OCI-LY3 (cell line): ENCODE measurements around the gene CCDC102B.

ENCODE experiments used
- H2AFZ ChIP-seq: fragments of 200-600, 300-600 bp; shearing (Covaris generic); 2 replicates; pipeline ENCODE4 v1.6.0; 2014; ENCODE audit warnings: antibody characterized with exemption, low read depth, low read length
- H3K27ac ChIP-seq: fragments of 200-600, 300-600 bp; sonication (generic); 2 replicates; pipeline ENCODE4 v1.5.1; 2014; ENCODE audit warnings: mild to moderate bottlenecking, low read length, moderate library complexity, mixed read lengths
- H3K27me3 ChIP-seq: fragments of 200-600, 300-600 bp; sonication (generic); 2 replicates; pipeline ENCODE4 v1.6.1; 2014; ENCODE audit warnings: low read depth, low read length, mixed read lengths
- H3K36me3 ChIP-seq: fragments of 200-600, 300-600 bp; sonication (generic); replicated peaks from 2 replicates; pipeline ENCODE3; 2014; ENCODE audit warnings: low read depth, low read length, mixed read lengths
- H3K4me1 ChIP-seq: fragments of 300-600, 200-600 bp; sonication (generic); 2 replicates; pipeline ENCODE4 v1.6.1; 2014; ENCODE audit warnings: low read length, mixed read lengths
- H3K4me2 ChIP-seq: fragments of 200-600, 300-600 bp; sonication (generic); 2 replicates; pipeline ENCODE4 v1.6.1; 2014; ENCODE audit warnings: low read length, mixed read lengths
- H3K4me3 ChIP-seq: fragments of 300-600, 200-600 bp; sonication (generic); 2 replicates; pipeline ENCODE4 v1.5.1; 2014; ENCODE audit warnings: antibody characterized with exemption, mild to moderate bottlenecking, low read length, moderate library complexity
- H3K79me2 ChIP-seq: fragments of 300-600, 200-600 bp; shearing (Covaris generic); 2 replicates; pipeline ENCODE4 v1.6.1; 2014; ENCODE audit warnings: mild to moderate bottlenecking, low read length, mixed read lengths
- H3K9ac ChIP-seq: fragments of 300-600, 200-600 bp; shearing (Covaris generic); 2 replicates; pipeline ENCODE4 v1.6.0; 2014; ENCODE audit warnings: mild to moderate bottlenecking, low read length, moderate library complexity
- H3K9me3 ChIP-seq: fragments of 200-600, 300-600 bp; shearing (Covaris generic); 2 replicates; pipeline ENCODE4 v1.6.1; 2014; ENCODE audit warnings: low read length, mixed read lengths; ENCODE audit not compliant: insufficient read depth
- H4K20me1 ChIP-seq: fragments of 200-600, 300-600 bp; sonication (generic); 2 replicates; pipeline ENCODE4 v1.6.1; 2016; ENCODE audit warnings: low read length, mixed read lengths; ENCODE audit not compliant: insufficient read depth
- EZH2phosphoT487 ChIP-seq: fragments of 200-600 bp; shearing (Covaris generic); IDR thresholded peaks from 2 replicates; pipeline ENCODE4 v1.6.1; 2018; ENCODE audit warnings: antibody characterized with exemption, mixed run types, low read depth
- TF ChIP-seq, protein P1 (sequence below): fragments of 200-600, 300-600 bp; sonication (generic); IDR thresholded peaks from 2 replicates; pipeline ENCODE4 v1.5.1; 2014; ENCODE audit warnings: antibody characterized with exemption, low read length, low read depth

Gene CCDC102B

DNA sequence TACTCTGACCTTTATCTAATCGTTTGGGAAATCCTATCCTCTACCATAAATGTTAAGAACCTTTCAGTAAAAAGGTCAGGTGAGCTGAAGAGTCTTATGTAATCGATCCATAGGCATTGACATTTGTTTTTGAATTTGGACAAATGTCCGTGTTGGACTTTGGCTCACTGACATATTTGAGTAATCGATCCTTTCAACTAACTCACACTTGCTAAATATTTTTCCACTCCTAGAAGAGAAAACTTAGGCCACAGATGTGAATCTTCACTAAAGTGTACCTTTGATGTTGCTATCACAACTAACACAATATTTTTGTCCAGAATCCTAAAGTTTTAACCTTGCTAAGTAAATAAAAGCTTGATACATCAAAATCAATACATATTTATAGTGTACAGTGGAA is 89.5 kb downstream of the CCDC102B start:
- no peaks in the 10 kb centered on the region for H3K36me3 ChIP-seq
- TF ChIP-seq, protein P1, sequence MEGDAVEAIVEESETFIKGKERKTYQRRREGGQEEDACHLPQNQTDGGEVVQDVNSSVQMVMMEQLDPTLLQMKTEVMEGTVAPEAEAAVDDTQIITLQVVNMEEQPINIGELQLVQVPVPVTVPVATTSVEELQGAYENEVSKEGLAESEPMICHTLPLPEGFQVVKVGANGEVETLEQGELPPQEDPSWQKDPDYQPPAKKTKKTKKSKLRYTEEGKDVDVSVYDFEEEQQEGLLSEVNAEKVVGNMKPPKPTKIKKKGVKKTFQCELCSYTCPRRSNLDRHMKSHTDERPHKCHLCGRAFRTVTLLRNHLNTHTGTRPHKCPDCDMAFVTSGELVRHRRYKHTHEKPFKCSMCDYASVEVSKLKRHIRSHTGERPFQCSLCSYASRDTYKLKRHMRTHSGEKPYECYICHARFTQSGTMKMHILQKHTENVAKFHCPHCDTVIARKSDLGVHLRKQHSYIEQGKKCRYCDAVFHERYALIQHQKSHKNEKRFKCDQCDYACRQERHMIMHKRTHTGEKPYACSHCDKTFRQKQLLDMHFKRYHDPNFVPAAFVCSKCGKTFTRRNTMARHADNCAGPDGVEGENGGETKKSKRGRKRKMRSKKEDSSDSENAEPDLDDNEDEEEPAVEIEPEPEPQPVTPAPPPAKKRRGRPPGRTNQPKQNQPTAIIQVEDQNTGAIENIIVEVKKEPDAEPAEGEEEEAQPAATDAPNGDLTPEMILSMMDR: no peak
- TF ChIP-seq EZH2phosphoT487: no peak
- H3K9ac ChIP-seq: no peak overlapping the region
- no peaks in the 10 kb centered on the region for H4K20me1 ChIP-seq
- no peak overlapping the region for H3K27ac ChIP-seq
- no peaks in the 10 kb centered on the region for H3K27me3 ChIP-seq
- H3K9me3 ChIP-seq: no peaks in the 10 kb centered on the region
- no peaks in the 10 kb centered on the region for H3K79me2 ChIP-seq
- H3K4me1 ChIP-seq: no peaks in the 10 kb centered on the region
- H3K4me3 ChIP-seq: no peak overlapping the region
- H2AFZ ChIP-seq: no peak overlapping the region
- H3K4me2 ChIP-seq: no peak overlapping the region

DNA sequence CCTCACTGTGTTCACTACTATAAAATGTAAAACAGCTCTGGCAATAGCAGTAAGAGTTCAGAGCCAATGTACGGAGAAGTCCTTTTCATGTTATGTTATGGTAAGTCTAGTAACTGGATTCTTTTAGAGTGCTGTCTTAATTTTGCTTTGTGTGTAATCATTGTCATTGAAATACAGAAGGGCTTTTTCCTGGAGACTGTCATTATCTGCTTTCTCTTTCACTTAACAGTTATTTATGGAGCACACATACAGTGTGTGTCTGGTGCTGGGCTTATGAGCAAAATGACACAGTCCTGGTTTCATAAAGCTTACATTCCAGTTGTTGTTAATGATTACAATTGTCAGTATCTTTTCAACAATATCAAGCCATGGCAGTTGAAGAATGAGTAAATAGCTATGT is 95.5 kb downstream of the CCDC102B start:
- Histone ChIP-seq H3K27ac (no peak overlapping the region), H3K9ac (no peak overlapping the region), H3K4me1 (peaks cover 5% of the 10 kb centered on the region), H2AFZ (peak overlapping the region; percentile 41), H3K79me2 (no peaks in the 10 kb centered on the region), H3K36me3 (no peaks in the 10 kb centered on the region), H3K27me3 (no peaks in the 10 kb centered on the region), H4K20me1 (no peaks in the 10 kb centered on the region), H3K4me3 (no peak overlapping the region), H3K4me2 (no peak overlapping the region), H3K9me3 (no peaks in the 10 kb centered on the region)
- TF ChIP-seq, protein P1: no peak
- no peak for TF ChIP-seq EZH2phosphoT487

DNA sequence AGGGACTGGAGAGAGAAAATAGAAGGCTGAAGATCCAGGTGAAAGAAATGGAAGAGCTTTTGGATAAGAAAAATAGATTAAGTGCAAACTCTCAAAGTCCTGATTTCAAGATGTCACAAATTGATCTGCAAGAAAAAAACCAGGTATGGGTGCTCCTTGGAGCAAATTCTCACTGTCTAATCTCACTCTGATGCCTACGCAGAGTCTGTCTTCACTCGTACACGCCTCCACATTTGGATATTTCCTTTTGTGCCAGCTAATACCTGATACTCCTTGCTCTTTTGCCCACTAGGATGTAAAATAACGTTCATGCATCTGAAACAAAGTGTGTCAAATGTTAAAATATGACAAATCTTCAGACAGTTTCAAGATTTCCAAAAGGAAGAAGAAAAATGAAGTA is 99.4 kb downstream of the CCDC102B start:
- no peak overlapping the region for H3K9ac ChIP-seq
- H2AFZ ChIP-seq: peak overlapping the region; percentile 12; the same call in 1 of the 2 replicates
- H3K4me1 ChIP-seq: peaks cover 5% of the 10 kb centered on the region
- TF ChIP-seq, protein P1: no peak
- TF ChIP-seq EZH2phosphoT487: no peak
- no peaks in the 10 kb centered on the region for H3K79me2 ChIP-seq
- no peaks in the 10 kb centered on the region for H4K20me1 ChIP-seq
- no peak overlapping the region for H3K4me2 ChIP-seq
- H3K4me3 ChIP-seq: no peak overlapping the region
- no peaks in the 10 kb centered on the region for H3K27me3 ChIP-seq
- no peaks in the 10 kb centered on the region for H3K9me3 ChIP-seq
- no peak overlapping the region for H3K27ac ChIP-seq
- no peaks in the 10 kb centered on the region for H3K36me3 ChIP-seq

DNA sequence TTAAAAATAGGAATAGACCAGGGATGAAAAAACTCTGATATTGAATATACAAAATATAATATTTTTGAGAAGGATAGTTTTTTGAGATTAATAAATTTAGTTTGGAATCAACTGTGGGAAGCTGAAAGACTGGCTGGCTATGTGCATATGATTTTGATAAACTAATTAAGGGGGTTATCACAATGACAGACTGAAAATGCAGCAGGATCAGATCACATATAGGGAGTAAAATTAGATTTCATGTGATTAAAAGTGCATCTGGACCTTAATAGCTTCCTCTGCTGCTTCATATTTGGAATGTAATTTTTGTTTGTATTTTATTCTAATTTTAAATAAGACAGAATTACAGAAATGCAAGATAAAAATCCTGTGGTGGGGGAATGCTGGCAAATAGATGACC is 111.7 kb downstream of the CCDC102B start:
- Histone ChIP-seq H3K9ac (no peak overlapping the region), H3K4me2 (no peak overlapping the region), H3K79me2 (no peaks in the 10 kb centered on the region), H2AFZ (no peak overlapping the region), H3K4me3 (no peak overlapping the region), H3K4me1 (no peaks in the 10 kb centered on the region), H3K9me3 (no peaks in the 10 kb centered on the region), H3K36me3 (no peaks in the 10 kb centered on the region), H4K20me1 (no peaks in the 10 kb centered on the region), H3K27me3 (no peaks in the 10 kb centered on the region), H3K27ac (no peak overlapping the region)
- TF ChIP-seq, protein P1: no peak
- TF ChIP-seq EZH2phosphoT487: no peak
